HG03175 (cell line): ENCODE measurements around the gene FAP.

Experiments
- ATAC-seq: cut with Tn5 transposase; IDR thresholded peaks from one replicate; pipeline ENCODE4 v1.9.1; 2021; ENCODE audit warnings: mild to moderate bottlenecking, moderate library complexity; ENCODE audit not compliant: unreplicated experiment

The FAP gene

DNA sequence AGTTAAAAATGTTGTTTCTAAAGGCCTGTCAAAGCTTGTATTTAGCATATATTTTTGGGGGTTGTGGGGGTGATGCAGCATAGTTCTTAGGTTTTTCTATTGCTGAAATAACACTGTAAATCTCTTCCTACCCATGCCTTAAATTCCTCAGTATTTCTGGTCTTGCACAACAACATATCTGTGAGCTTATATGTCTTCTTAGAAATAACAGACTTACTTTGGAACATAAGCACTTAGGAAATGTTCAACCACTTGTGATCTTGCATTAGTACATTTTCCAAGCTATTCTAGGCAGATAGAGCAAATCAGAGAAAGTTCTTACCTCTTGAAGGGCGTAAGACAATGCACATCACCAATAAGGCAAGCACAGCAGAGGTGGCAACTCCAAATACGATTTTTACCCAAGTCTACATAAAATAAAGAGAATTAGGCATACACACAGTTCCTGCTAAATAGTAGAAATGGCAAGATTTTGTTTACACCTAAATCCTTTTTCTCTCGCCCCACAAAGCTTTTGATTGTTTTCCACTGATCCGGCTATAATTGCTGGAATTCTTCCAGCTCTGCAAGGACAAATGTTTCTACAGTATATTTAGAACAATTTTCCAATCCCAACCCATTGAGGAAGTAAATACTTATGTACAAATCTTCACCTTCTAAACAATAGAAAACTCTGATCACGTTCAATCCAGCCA is 512 bp downstream of the FAP start:
- no peak for ATAC-seq

DNA sequence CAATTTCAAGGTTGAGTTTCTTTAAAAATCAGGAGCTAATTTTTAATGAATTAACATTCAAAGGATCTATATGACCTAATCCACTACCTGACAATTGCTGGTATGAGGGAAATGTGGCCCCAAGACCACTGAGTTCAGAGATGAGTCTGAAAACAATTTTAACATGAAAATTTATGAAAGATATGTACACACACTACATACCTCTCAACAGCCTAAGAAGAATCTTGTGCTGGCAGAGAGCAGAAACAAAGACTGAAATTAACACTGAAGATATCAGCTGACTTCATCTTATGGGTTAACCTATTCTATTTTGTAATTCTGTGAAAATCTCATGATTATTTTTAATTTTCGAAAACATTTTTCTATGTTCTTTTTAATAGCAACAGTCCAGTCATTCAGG is 1.7 kb downstream of the FAP start:
- no peak for ATAC-seq

DNA sequence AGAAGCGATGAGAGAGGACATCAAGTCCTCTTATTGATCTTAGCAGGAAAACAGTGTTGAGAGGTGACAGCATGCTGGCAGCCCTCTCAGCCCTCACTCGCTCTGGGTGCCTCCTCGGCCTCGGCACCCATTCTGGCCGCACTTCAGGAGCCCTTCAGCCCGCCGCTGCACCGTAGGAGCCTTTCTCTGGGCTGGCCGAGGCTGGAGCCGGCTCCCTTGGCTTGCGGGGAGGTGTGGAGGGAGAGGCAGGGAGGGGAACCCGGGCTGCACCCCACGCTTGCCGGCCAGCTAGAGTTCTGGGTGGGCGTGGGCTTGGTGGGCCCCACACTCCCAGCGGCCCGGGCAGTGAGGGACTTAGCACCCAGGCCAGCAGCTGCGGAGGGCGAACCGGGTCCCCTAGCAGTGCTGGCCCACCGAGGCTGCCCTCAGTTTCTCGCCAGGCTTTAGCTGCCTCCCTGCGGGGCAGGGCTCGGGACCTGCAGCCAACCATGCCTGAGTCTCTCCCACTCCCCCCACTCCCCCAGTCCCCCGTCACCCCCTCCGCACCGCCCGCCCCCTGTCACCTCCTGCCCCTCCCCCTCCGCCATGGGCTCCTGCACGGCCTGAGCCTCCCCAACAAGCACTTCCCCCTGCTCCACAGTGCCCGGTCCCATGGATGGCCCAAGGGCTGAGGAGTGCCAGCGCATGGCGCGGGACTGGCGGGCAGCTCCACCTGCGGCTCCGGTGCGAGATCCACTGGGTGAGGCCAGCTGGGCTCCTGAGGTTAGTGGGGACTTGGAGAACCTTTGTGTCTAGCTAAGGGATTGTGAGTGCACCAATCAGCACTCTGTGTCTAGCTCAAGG is 8.4 kb downstream of the FAP start:
- ATAC-seq, result no peak

DNA sequence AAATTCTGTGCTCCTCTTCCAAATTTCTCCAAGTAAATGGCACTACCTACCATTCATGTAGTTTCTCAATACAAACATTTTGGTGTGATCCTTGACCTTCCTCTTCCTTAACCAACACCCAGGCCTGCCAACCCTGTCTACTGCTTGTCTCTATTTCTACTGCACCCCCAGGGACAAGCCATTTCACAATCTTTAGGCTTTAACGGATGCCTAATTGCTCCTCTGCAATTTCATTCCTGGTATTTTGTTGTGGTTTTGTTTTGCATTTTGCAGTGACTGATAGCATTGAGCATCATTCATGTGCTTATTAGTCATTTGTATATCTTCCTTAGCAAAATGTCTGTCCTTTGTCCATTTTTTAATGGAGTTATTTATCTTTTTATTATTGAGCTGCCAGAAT is 10.0 kb downstream of the FAP start:
- no peak for ATAC-seq

DNA sequence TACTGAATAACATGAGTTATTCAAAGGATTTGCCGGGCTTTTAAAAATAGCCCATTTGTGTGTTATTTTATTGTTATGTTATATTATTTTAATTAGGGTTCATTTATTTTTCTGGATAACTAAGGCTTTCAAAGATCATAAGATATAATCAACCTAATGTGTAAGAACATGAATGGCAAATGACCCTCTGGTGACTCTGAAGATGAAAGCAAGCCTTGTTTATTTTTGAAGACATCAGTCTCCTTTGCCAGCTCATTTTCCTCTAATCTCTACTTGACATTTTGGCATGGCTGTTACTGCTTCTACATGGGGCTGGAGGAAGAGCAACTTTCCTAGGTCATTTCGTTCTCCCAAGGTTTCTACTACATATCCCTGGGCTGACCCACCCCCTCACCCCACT is 10.6 kb downstream of the FAP start:
- no peak for ATAC-seq

DNA sequence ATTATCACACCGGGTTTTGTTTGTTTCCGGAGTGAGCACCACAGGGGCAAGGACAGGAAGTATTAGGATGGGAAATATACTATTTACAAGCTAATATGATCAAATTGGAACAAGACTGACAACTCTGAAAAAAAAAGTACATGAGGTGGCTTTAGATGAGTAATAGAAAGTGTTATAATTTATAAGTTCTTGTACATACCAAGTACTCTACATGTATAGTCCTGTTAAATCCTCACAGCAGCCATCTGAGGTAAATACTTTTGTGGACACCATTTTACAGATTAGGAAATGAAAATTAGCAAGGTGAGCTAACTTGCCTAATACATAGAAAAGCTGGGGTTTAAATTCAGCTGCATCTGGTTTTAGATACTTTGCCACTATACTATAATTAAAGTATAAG is 11.2 kb downstream of the FAP start:
- no peak for ATAC-seq

DNA sequence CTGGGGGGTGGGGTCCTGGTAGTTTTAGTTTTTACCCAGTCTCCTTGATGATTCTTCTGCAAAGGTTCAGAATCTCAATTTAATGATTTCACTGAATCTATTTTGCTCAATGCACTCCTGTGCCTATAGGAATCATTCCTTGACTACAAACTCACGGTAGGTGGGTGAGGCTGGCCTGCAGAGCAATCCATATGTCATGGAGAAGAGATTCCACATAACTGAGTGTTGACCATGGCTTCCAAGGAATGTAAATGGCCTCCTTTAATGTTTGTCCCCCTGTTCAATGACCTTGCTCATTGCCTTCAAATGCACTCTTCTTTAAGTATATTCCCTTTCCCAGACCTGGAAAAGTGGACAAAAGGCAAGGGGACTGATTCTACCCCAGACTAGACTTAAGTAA is 12.5 kb downstream of the FAP start:
- ATAC-seq, result no peak

DNA sequence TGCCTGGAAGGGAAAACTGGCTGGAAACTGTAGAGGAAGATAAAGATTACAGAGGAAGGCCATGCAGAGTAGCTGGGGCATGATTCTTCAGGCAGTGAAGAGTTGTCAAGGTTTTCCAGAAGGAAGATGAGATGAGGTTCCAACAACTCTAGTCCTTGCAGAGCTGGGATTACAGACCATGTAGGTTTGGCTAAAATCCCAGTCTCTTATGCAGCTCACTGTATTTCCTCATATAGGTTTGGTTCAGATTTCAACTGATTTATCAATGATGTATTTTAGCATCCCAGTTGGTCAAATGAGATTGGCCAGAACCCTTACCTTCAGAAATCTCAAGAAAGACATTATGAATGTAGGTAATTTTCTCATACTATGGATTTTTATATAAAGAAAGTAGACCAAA is 16.4 kb downstream of the FAP start:
- no peak for ATAC-seq

DNA sequence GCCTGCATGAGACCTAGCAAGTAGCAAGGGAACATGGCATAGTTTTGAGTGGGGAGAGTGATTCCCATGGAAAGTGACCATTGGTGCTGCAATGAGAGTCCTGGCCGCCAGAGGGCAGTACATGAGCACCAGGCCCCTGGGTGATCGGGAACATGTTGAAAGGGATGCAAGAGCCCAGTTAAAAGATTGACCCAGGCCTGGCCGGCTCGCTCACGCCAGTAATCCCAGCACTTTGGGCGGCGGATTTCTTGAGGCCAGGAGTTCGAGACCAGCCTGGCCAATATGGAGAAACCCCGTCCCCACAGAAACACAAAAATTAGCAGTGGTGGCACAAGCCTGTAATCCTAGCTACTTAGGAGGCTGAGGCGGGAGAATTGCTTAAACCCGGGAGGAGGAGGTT is 22.2 kb downstream of the FAP start:
- ATAC-seq, result peak; percentile 90

DNA sequence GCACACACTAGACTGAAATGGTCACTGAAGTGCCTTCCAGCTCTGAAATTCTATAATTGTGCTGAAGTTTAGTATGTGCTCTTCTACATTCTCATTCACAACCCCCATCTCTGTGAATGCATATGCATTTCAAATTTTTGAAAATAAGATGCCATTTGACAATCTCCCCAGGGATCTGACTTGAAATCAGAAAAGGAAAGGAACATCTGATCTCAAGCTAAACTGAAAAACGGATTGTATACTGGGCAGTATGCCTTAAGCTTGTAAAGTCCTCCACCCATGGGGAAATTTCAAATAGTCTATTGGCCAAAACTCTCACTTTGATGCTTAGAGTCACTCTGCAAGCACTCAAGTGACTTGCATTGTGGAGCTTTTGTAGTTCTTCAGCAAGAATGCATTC is 22.9 kb downstream of the FAP start:
- no peak for ATAC-seq

DNA sequence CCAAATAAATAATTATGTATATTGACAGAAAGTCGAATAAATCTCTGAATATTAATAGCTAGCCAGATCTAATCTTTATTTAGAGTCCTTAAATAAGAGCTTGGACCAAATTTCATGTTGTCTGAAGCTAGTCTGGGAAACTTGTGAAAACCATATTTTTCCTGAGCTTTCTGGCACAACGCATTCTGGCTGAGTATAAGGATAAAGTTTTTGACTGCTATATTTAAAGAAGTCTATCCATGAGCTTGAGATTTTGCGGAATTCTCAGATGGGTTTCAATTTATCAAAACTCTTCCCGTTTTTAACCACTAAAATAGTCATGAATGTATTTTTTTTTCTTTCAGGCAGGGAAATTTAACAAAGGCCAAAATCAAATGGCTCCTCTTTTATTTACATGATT is 23.8 kb downstream of the FAP start:
- ATAC-seq, result no peak

DNA sequence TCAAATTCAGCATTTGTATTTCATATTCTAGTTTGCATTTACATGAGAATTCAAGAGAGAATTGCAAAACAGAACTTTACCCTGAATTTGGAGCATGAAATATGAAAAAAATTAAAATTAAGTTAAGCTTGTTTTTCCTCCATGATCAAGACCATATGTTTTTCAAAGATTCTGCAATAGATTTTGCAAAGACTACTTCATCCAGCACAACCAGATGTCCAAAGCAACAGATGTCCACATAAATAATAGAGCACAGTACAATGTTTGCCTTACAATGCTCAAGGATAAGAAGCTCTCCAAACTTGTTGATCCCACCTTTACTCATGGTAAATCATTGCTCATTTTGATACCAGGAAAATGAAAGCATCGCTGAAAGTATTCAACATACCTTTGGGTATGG is 25.6 kb downstream of the FAP start:
- no peak for ATAC-seq

DNA sequence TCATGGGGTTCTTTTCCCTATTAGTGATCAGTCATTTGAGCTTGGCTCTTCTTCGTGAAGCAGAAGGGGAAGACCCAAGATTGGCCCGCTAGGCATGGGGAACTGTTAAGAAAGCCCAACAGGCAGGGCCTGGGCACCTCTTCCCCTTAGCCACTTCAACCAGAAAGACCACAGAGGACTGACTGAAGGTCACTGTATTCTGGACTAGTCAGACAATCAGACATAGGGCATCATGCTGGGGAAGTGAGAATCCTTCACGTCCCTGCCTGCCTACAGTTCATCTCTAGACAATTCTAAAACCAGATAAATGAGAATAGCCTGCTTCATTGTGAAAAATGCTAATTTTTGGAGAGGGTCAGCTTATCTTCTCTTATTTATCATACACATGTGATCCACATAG is 28.1 kb downstream of the FAP start:
- no peak for ATAC-seq

DNA sequence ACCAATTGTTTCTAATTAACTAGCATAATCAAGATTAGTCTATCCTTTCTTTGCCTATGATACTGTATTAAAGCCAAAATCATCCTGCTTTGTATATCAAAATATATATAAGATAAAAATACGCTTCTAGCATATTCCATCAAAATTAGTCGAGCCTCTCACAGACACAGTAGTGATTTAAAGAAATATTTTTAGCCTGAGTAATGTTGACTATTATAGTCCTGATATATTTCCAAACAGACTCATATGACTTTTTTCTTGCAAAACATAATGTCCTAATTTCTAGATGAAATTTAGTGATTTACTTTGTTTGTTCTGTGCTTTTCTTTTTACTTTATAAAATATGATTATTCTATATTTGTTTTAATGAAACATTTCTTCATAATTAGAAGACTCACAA is 30.9 kb downstream of the FAP start:
- no peak for ATAC-seq

DNA sequence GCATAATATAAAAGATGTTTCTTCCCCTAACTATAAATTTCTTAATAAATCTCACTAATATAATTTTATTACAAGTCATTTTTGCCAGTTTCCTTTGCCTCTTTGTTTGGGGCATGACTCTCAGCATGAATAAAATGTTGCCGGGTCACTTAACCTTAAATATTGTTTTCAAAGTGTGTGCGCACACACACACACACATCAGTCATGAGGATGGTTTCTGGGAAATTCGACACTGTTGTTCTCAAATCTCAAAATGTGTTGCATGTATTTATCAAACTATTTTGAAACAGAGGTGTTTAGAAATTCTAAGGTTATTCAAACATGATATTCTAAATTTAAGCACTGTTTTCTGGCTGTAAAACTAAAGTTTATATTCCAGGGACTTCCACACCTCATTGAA is 31.5 kb downstream of the FAP start:
- no peak for ATAC-seq

DNA sequence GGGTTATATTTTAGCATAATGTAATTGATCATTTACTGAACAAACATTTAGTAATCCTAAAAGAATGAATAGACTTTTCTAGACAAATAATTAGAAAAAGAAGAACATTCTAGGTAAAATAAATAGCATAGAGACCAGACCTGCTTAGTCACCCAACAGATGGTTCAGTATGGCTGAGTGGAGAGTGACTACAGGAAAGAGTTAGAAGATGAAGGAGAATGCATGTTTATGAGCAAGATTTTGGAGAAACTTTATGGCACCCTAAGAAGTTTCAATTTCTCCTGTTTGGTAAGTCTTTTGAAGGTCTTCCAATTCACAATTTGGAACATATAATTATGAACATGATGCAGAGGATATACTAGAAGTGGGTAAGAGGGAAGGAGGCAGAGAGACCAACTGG is 32.9 kb downstream of the FAP start:
- no peak for ATAC-seq

DNA sequence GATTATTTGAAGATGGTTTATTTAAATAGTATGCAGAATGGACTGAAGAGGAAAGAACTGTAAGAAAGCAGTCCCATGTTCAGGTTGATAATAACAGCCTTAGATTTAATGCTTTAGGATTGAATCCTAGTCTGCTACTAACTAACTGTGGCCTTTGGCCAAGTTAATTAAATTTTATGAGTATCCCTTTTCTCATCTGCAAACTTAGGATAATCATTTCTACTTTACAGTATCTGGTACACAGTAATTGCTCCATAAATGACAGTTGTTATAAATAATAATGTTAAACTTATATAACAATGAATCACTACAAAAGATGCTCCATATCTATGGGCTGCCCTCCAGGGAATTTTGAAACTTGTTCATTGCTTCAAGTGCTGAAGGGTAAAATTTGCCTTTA is 41.0 kb downstream of the FAP start:
- ATAC-seq, result no peak

DNA sequence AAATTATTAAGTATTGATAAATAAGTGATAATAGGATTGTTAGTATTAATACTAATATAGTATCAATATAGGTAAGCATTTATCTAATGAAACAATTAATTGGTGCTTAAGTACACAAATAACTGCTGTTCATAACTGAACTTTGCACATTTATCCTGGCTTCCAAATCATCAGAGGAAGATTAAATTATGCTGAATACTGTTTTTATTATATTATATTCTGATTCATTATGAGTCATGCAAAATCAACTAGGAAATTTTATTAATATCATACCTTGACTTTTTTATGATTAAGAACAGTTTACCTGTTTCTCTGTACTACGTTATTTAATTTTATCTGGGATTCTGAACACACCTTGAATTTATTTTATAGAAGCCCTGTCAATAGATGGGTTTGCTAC is 42.6 kb downstream of the FAP start:
- ATAC-seq, result no peak

DNA sequence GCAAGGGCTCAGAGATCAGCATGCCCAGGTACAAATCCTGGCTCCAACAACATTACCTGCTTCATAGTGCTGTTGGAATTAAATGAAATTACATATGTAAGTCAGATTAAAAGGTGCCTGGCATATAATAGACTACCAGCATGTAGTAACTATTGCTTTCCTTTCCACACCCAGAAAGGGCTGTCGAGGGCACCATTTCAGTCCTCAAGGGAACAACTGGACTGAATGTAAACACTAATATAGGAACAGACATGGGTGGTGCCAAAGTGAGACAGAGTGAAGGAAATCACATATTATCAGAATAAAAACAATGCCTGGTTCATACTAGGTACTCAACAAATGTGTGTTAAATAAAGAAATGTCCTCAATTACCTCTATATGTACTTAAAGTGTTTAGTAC is 43.3 kb downstream of the FAP start:
- ATAC-seq, result no peak

DNA sequence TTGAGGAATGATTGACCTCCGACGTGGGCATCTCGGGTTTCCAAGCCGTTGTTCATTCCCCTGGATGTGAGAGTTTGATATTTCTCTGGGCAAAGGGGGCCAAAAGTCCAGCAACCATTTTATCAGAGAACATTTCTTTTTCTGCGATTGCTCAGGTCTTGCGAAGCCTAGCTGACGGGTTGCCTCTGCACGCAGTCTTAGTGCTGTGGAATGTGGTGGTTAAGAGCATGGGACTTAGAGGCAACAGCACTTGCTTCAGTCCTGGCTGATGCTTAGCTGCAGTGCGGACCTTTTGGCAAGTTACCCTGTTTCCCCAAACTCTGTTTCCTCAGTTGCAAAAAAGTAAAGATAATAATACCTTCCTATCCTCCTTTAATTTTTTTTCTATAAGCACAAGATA is 45.0 kb downstream of the FAP start:
- ATAC-seq, result no peak

DNA sequence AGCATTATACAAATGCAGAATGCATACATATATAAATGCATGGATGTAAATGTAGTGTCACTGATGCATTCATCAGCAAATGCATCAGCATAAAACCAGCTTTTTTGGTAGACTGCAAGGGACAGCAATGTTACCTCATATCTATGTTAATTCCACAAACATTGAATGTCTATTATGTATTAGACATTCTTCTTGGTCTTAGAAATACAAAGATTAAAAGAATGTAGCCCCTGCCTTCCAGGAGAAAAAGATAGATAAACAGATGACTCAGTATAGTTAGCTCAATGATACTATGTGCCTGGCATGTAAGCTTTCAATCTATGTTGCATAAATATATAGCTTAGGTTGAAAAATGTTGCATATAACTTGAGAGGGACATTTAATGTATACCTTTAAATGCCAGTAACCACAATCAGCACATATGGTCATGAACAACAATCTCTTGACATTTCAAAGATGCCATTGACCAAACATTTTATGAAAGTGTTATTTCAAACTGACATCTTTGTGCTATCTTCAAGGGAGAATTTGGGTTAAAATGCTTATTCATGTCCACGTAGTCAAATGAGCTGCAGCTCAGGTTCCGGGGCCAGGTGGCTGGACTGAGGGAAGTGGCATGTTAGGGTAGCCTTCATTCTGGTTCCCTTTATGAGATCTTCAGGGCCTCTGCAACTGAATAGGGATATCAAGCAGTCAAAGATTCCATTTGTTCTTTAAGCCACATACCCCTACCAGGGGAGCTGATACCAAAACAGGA is 46.0 kb downstream of the FAP start:
- no peak for ATAC-seq

DNA sequence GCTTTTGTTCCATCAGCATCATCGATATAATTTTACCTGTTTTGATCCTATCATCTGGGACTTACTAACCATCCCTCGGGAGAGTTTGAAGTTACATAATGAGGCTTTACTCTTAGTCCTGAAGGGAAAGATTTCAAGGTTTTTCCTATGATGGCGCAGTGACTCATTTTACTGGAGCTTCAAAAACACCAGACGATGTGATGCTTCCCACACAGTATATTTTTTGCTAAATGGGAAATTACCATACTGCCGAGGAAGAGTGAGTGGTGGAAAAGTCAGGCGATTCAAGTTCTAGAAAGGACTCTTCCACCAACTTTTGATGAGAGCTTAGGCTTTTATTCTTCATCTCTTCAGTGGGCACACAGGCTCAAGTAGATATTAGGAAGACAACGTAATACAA is 46.6 kb downstream of the FAP start:
- no peak for ATAC-seq
